Spinal cord (tissue), 10 donors: ENCODE measurements around the gene CLK4. TPM values are rescaled to one million over a fixed set of nuclear protein-coding genes. Genes with fewer than 3 reads are reported as not detected.

Experiments used
- DNase-seq, 6 donors: peaks; one replicate each; pipeline versions ENCODE4 v3.0.0 to v3.0.0-alpha.2; 2013 to 2015; ENCODE audit warnings: low spot score in 6 of 6, low read depth in 4 of 6
- H3K27ac ChIP-seq: one replicate; pipeline ENCODE4 v1.5.1; 2013; ENCODE audit warnings: low read depth, low read length, control low read depth
- H3K27me3 ChIP-seq: one replicate; pipeline ENCODE4 v1.6.1; 2013; ENCODE audit warnings: low read length; ENCODE audit not compliant: control insufficient read depth, insufficient read depth
- H3K36me3 ChIP-seq: one replicate; pipeline ENCODE4 v1.6.1; 2013; ENCODE audit warnings: low read length; ENCODE audit not compliant: control insufficient read depth, insufficient read depth
- H3K4me1 ChIP-seq: one replicate; pipeline ENCODE4 v1.6.1; 2013; ENCODE audit warnings: low read length; ENCODE audit not compliant: control insufficient read depth, insufficient read depth
- H3K4me3 ChIP-seq: one replicate; pipeline ENCODE4 v1.5.1; 2013; ENCODE audit warnings: low read depth, low read length, control low read depth
- H3K9me3 ChIP-seq: one replicate; pipeline ENCODE4 v1.6.1; 2013; ENCODE audit warnings: low read length; ENCODE audit not compliant: control insufficient read depth, insufficient read depth
- WGBS: methylation state at CpG from one replicate; pipeline ENCODE4 v1.1.5; 2013; ENCODE audit warnings: missing lambda C conversion rate; ENCODE audit not compliant: insufficient coverage; 5-methylcytosine and 5-hydroxymethylcytosine counted together
- polyA plus RNA-seq, 2 donors: library from polyadenylated mRNA; unstranded; fragments of 120-200 nt; gene quantifications; one replicate each; pipeline ENCODE4 v1.2.1, GENCODE V29; 2013; ENCODE audit not compliant: insufficient read length in 2 of 2
- small RNA-seq: library from RNA; depleted of rRNA; stranded (forward); fragments of <200 nt; gene quantifications from one replicate; pipeline ENCODE3, GENCODE V24; 2014; ENCODE audit warnings: low replicate concordance
- total RNA-seq, 2 donors: library from RNA; depleted of rRNA in 1 of 2; stranded (reverse); fragments of 120-200 nt in 1 of 2; fragments of >200 nt in 1 of 2; gene quantifications; one replicate each; pipeline versions ENCODE4 v1.2.3 to v1.2.4, GENCODE V29; 2013 to 2014
- donor health status: healthy.

CLK4 gene
- total and polyA plus RNA-seq, 4 donors = 47.9 to 64.6 (median 55.2) TPM

GRCh38 chr5:178561746-178562264 lies 65.0 kb downstream of the CLK4 start:
- Histone ChIP-seq H3K36me3 (no peaks in the 10 kb centered on the region), H3K4me3 (no peak overlapping the region), H3K27ac (no peak overlapping the region), H3K9me3 (no peaks in the 10 kb centered on the region), H3K4me1 (peaks cover 10% of the 10 kb centered on the region), H3K27me3 (no peaks in the 10 kb centered on the region)
- no peak for DNase-seq
- WGBS = 96% methylated on average over 20 of the region's 23 CpGs

- H3K4me3 ChIP-seq = no peak overlapping the region
These were observed 65.9 kb downstream of the CLK4 start for GRCh38 chr5:178560911-178561310.

GRCh38 chr5:178557416-178557815 lies 69.4 kb downstream of the CLK4 start:
- no peak overlapping the region for H3K4me3 ChIP-seq

More at GRCh38 chr5:178560911-178561310, 65.9 kb downstream of the CLK4 start:
- H3K4me1 ChIP-seq = peaks cover 10% of the 10 kb centered on the region
- H3K9me3 ChIP-seq = no peaks in the 10 kb centered on the region
- WGBS = 45% methylated on average over 6 of the region's 7 CpGs
- no peaks in the 10 kb centered on the region for H3K36me3 ChIP-seq
- DNase-seq = no peak
- no peaks in the 10 kb centered on the region for H3K27me3 ChIP-seq
- no peak overlapping the region for H3K27ac ChIP-seq

GRCh38 chr5:178555771-178556211 lies 71.1 kb downstream of the CLK4 start:
- Histone ChIP-seq H3K9me3 (no peaks in the 10 kb centered on the region), H3K27ac (no peak overlapping the region), H3K4me3 (no peak overlapping the region), H3K36me3 (no peaks in the 10 kb centered on the region), H3K27me3 (no peaks in the 10 kb centered on the region), H3K4me1 (peaks cover 2% of the 10 kb centered on the region)
- WGBS = 53% methylated on average over 14 of the region's 14 CpGs
- DNase-seq = no peak

More at GRCh38 chr5:178557416-178557815, 69.4 kb downstream of the CLK4 start:
- H3K27me3 ChIP-seq = no peaks in the 10 kb centered on the region
- no peaks in the 10 kb centered on the region for H3K36me3 ChIP-seq
- H3K27ac ChIP-seq = no peak overlapping the region
- no peak for DNase-seq
- WGBS = 91% methylated on average over 10 of the region's 11 CpGs
- H3K4me1 ChIP-seq = peaks cover 12% of the 10 kb centered on the region
- no peaks in the 10 kb centered on the region for H3K9me3 ChIP-seq

DNA sequence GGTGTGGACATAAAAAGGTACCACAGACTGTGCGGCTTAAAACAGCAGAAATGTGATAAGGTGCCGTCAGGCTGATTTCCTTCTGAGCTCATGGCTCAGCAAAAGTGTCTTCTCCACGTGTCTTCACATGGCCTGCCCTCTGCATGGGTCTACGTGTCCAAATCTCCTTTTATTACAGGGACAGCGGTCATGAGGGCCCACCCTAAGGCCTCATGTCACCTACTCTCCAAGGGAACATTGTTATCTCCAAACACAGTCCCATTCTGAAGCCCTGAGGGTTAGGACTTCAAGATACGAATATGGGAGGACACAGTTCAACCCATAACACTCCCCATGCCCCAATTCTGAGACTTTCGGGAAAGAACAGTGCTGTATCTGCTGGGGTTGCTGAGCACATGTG lies 71.8 kb downstream of the CLK4 start:
- no peaks in the 10 kb centered on the region for H3K27me3 ChIP-seq

GRCh38 chr5:178554311-178554710 lies 72.5 kb downstream of the CLK4 start:
- Histone ChIP-seq H3K9me3 (no peaks in the 10 kb centered on the region), H3K4me1 (peaks cover 2% of the 10 kb centered on the region), H3K4me3 (no peak overlapping the region), H3K27me3 (no peaks in the 10 kb centered on the region), H3K36me3 (no peaks in the 10 kb centered on the region), H3K27ac (no peak overlapping the region)
- 95% methylated on average over 11 of the region's 11 CpGs for WGBS
- DNase-seq = no peak

More for the DNA sequence above, 71.8 kb downstream of the CLK4 start:
- no peak for DNase-seq
- H3K27ac ChIP-seq = no peak overlapping the region
- H3K36me3 ChIP-seq = no peaks in the 10 kb centered on the region
- no peaks in the 10 kb centered on the region for H3K9me3 ChIP-seq
- H3K4me3 ChIP-seq = no peak overlapping the region
- 98% methylated on average over 6 of the region's 7 CpGs for WGBS
- H3K4me1 ChIP-seq = peaks cover 2% of the 10 kb centered on the region

- Histone ChIP-seq H3K4me1 (peaks cover 2% of the 10 kb centered on the region), H3K4me3 (no peak overlapping the region), H3K36me3 (no peaks in the 10 kb centered on the region), H3K27ac (no peak overlapping the region), H3K27me3 (no peaks in the 10 kb centered on the region), H3K9me3 (no peaks in the 10 kb centered on the region)
- WGBS = 74% methylated on average over 13 of the region's 13 CpGs
- no peak for DNase-seq
These were observed 73.3 kb downstream of the CLK4 start for GRCh38 chr5:178553517-178553916.

Small RNAs within 50 kb of the gene (small RNA-seq; reads per million reads assigned to genes)
- not detected for gene RN7SKP70

Other genes with a start within 250 kb of the CLK4 start
- gene COL23A1, start 36.7 kb downstream of the CLK4 start, total RNA-seq = 1 to 10 TPM; 2.8 to 8.7 TPM
- 1 to 10 TPM; 7.3 to 9.7 TPM for gene COL23A1, start 36.7 kb downstream of the CLK4 start, polyA plus RNA-seq
- gene ZNF354A, start 103.6 kb upstream of the CLK4 start, total RNA-seq = 10 to 100 TPM; 10.9 to 16.0 TPM
- gene ZNF354A, start 103.6 kb upstream of the CLK4 start, polyA plus RNA-seq = 10 to 100 TPM; 17.1 to 18.9 TPM
- 10 to 100 TPM; 20.7 to 21.6 TPM for gene ZNF354B, start 232.9 kb upstream of the CLK4 start, total RNA-seq
- gene ZNF354B, start 232.9 kb upstream of the CLK4 start, polyA plus RNA-seq = 10 to 100 TPM; 17.5 to 18.5 TPM